GM12878 (cell line): ENCODE results near the gene ANKRD65. TPM values are rescaled to one million over a fixed set of nuclear protein-coding genes. Genes with fewer than 3 reads are reported as not detected.
"Not testable (repeated sequence)": the region's sequence is repeated elsewhere in the genome, so short reads cannot be mapped to it uniquely, and the experiment has no call there.

Experiments
- ATAC-seq: fragments of 200-7000 bp; cut with Tn5 transposase; 3 replicates; pipeline ENCODE4 v1.9.1; 2020; ENCODE audit warnings: mild to moderate bottlenecking, moderate library complexity
- BruUV-seq: library from RNA; stranded (reverse); fragments of 400-500 nt; replicated peaks from 2 replicates; lab custom pipeline; 2021; lab: Mats Ljungman, UMichigan
- CTCF ChIA-PET: fragments of 300-600 bp; sonication (Branson Sonifier 250); formaldehyde crosslinking; extraction: SDS; loops from one replicate; lab custom pipeline; 2021; ENCODE audit warnings: inconsistent platforms; lab: Yijun Ruan, JAX
- POLR2A ChIA-PET: fragments of 350-600 bp; formaldehyde crosslinking; extraction: SDS; loops from one replicate; lab custom pipeline; 2021; ENCODE audit warnings: inconsistent platforms; lab: Charles Lee
- RAD21 ChIA-PET: fragments of 300-600 bp; sonication (Branson Sonifier 250); formaldehyde crosslinking; loops from one replicate; lab custom pipeline; 2023; ENCODE audit warnings: antibody characterized with exemption; ENCODE audit not compliant: unreplicated experiment; lab: Charles Lee
- SMC1A ChIA-PET: fragments of 300-600 bp; sonication (Branson Sonifier 250); formaldehyde crosslinking; loops from one replicate; lab custom pipeline; 2023; ENCODE audit not compliant: unreplicated experiment, uncharacterized antibody; lab: Charles Lee
- DNase-seq: peaks from one replicate; pipeline ENCODE4 v3.0.0-alpha.2; 2011; ENCODE audit warnings: low read depth, low spot score
- FAIRE-seq: peaks from 3 replicates; lab custom pipeline; 2011; peaks lifted over from hg19 to GRCh38; lab: Jason Lieb, UNC
- H2AFZ ChIP-seq: 2 replicates; pipeline ENCODE4 v1.6.0; 2011; ENCODE audit warnings: low read depth, low read length, control low read depth; ENCODE audit not compliant: control insufficient read depth
- H3K27ac ChIP-seq: 2 replicates; pipeline ENCODE4 v1.5.1; 2011; ENCODE audit warnings: control low read depth; ENCODE audit not compliant: control insufficient read depth, insufficient read depth
- H3K27me3 ChIP-seq, 2 experiments: replicated peaks in 1 of 2; 2 replicates each; pipeline versions ENCODE4 v1.6.0 to v1.6.1; 2011; ENCODE audit warnings: low read length in 1 of 2; ENCODE audit not compliant: control insufficient read depth in 2 of 2, insufficient read depth in 2 of 2
- H3K36me3 ChIP-seq, 2 experiments: 2 replicates each; pipeline ENCODE4 v1.5.1; 2011; ENCODE audit warnings: low read length in 1 of 2; ENCODE audit not compliant: control insufficient read depth in 2 of 2, insufficient read depth in 2 of 2
- H3K4me1 ChIP-seq: 2 replicates; pipeline ENCODE4 v1.6.1; 2011; ENCODE audit warnings: mild to moderate bottlenecking, low read length, moderate library complexity, mixed read lengths; ENCODE audit not compliant: control insufficient read depth, insufficient read depth
- H3K4me2 ChIP-seq: 2 replicates; pipeline ENCODE4 v1.6.0; 2011; ENCODE audit warnings: control low read depth; ENCODE audit not compliant: control insufficient read depth, insufficient read depth
- H3K4me3 ChIP-seq: fragments of 200-600 bp; sonication (generic); 2 replicates; pipeline ENCODE4 v1.5.1; 2016
- H3K79me2 ChIP-seq: 2 replicates; pipeline ENCODE4 v1.6.0; 2011; ENCODE audit warnings: low read length; ENCODE audit not compliant: control insufficient read depth, insufficient read depth
- H3K9ac ChIP-seq: 2 replicates; pipeline ENCODE4 v1.8.0; 2011; ENCODE audit warnings: low read length, control low read depth, mixed read lengths; ENCODE audit not compliant: control insufficient read depth, insufficient read depth
- H3K9me3 ChIP-seq: replicated peaks from 3 replicates; pipeline ENCODE4 v1.5.1; 2011; ENCODE audit warnings: mild to moderate bottlenecking, low read length; ENCODE audit not compliant: control insufficient read depth, insufficient read depth
- H4K20me1 ChIP-seq: 2 replicates; pipeline ENCODE4 v1.6.0; 2011; ENCODE audit not compliant: control insufficient read depth, insufficient read depth
- CBX3 ChIP-seq: fragments of 200-600 bp; sonication (generic); IDR thresholded peaks from 2 replicates; pipeline ENCODE4 v1.6.1; 2016; ENCODE audit warnings: low read depth, borderline replicate concordance
- IKZF2 ChIP-seq, 2 experiments: fragments of 450-650 bp; IDR thresholded peaks; 2 replicates each; pipeline ENCODE4 v1.6.1; 2017; ENCODE audit warnings: mild to moderate bottlenecking in 2 of 2, moderate library complexity in 2 of 2
- POLR2A ChIP-seq: IDR thresholded peaks from 2 replicates; pipeline ENCODE4 v1.6.1; 2011; ENCODE audit warnings: low read depth, mild to moderate bottlenecking, low read length
- RCOR1 ChIP-seq: conservative IDR thresholded peaks from 2 replicates; pipeline ENCODE4 v1.6.1; 2012; ENCODE audit warnings: low read depth, low read length, improper control_type of control experiment
- RFX5 ChIP-seq: IDR thresholded peaks from 2 replicates; pipeline ENCODE4 v1.6.1; 2011; ENCODE audit warnings: low read depth, low read length, improper control_type of control experiment
- SP1 ChIP-seq: IDR thresholded peaks from one replicate; pipeline ENCODE4 v1.6.1; 2011; ENCODE audit warnings: low read depth, low read length
- STAT1 ChIP-seq: fragments of 450-650 bp; conservative IDR thresholded peaks from 2 replicates; pipeline ENCODE4 v1.6.1; 2014; ENCODE audit warnings: antibody characterized with exemption, mild to moderate bottlenecking
- TCF12 ChIP-seq: IDR thresholded peaks from 2 replicates; pipeline ENCODE4 v1.6.1; 2011; ENCODE audit warnings: low read depth, mild to moderate bottlenecking, low read length
- ZNF622 ChIP-seq: fragments of 450-650 bp; IDR thresholded peaks from 2 replicates; pipeline ENCODE4 v1.6.1; 2017; ENCODE audit warnings: mild to moderate bottlenecking, inconsistent platforms
- WGBS: methylation state at CpG from one replicate; pipeline ENCODE4 v1.1.6; 2016; ENCODE audit warnings: low lambda C conversion rate; ENCODE audit not compliant: insufficient replicate concordance, insufficient coverage; ENCODE audit errors: missing lambda C conversion rate; 5-methylcytosine and 5-hydroxymethylcytosine counted together
- in situ Hi-C: fragments of 300-500 bp; cut with MboI; formaldehyde crosslinking; loops from 9 replicates; pipeline ENCODE4 v1.14.3; 2018; ENCODE audit warnings: mixed read lengths
- intact Hi-C: fragments of 100-400 bp; cut with micrococcal nuclease; formaldehyde crosslinking; loops from one replicate; pipeline ENCODE4 v1.14.2; 2022; ENCODE audit not compliant: unreplicated experiment
- polyA plus RNA-seq, 11 experiments: library from polyadenylated mRNA; depleted of rRNA in 4 of 11; unstranded in 6 of 11; stranded (reverse) in 5 of 11; fragments of >200 nt; fragmentation: Nextera tagmentation in 4 of 11; fragmentation: Illumina TruSeq in 1 of 11; extraction: Ambion mirVana in 4 of 11; extraction: Trizol in 1 of 11; gene quantifications; 1 replicate in 1 of 11; 2 replicates in 10 of 11; pipeline versions ENCODE4 v1.2.1 to v1.2.3, GENCODE V29; 2011 to 2016; ENCODE audit warnings: inconsistent platforms in 2 of 11, missing spikeins in 2 of 11, low read depth in 1 of 11
- total RNA-seq, 4 experiments: library from RNA; depleted of rRNA in 3 of 4; stranded (reverse); fragments of >200 nt in 3 of 4; fragmentation: Illumina TruSeq in 1 of 4; extraction: Trizol in 1 of 4; gene quantifications; 2 replicates each; pipeline versions ENCODE4 v1.2.1 to v1.2.3, GENCODE V29; 2013 to 2021
- TF ChIP-seq, protein P1 (sequence below): IDR thresholded peaks from 2 replicates; pipeline ENCODE4 v1.6.1; 2011; ENCODE audit warnings: borderline replicate concordance, low read depth, mild to moderate bottlenecking, moderate library complexity, low read length; ENCODE audit not compliant: insufficient read depth, poor library complexity, severe bottlenecking
- TF ChIP-seq, protein P2 (sequence below): fragments of 150-350 bp; IDR thresholded peaks from 2 replicates; pipeline ENCODE4 v1.6.1; 2014; ENCODE audit warnings: mild to moderate bottlenecking, low read depth, low read length
- TF ChIP-seq, protein P3 (sequence below): IDR thresholded peaks from 2 replicates; pipeline ENCODE4 v1.6.1; 2011; ENCODE audit warnings: mild to moderate bottlenecking, low read depth, low read length, moderate library complexity; ENCODE audit not compliant: insufficient replicate concordance

Gene ANKRD65
- total and polyA plus RNA-seq, 10 of the 15 experiments (the other 5 are each of a cell fraction or from before 2014, with no cell fraction given), result 0.05 to 2.8 (median 0.37) TPM

DNA sequence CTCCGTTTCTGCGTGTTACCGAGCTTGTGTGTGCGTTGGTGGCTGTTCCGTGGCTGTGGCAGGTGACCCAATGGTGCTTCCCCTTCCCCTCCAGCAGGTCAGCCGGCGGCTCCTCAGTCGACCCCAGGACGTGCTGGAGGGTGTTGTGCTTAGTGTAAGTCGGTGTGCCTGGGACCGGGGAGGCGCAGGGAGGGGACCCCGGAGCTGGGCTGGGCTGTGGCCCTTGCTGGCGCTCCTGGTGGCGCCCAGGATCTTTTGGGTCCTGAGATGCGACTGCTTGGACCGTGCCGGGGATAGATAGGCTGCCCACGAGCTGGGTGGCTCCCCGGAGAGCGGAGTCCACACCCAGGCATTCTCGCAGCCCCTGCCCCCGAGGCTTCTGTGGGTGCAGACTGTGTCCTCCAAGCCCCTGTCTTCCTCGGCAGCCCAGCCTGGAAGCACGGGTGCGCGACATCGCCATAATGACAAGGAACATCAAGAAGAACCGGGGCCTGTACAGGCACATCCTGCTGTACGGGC, 34.3 kb upstream of the ANKRD65 start:
- TF ChIP-seq RCOR1 (no peak), IKZF2 (IDR thresholded peaks at IDR 0.05) (no peak), ZNF622 (no peak), CBX3 (no peak), STAT1 (no peak), SP1 (no peak), RFX5 (no peak), TCF12 (no peak), POLR2A (no peak)
- TF ChIP-seq, protein P1, sequence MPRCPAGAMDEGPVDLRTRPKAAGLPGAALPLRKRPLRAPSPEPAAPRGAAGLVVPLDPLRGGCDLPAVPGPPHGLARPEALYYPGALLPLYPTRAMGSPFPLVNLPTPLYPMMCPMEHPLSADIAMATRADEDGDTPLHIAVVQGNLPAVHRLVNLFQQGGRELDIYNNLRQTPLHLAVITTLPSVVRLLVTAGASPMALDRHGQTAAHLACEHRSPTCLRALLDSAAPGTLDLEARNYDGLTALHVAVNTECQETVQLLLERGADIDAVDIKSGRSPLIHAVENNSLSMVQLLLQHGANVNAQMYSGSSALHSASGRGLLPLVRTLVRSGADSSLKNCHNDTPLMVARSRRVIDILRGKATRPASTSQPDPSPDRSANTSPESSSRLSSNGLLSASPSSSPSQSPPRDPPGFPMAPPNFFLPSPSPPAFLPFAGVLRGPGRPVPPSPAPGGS, result no peak
- TF ChIP-seq, protein P2, sequence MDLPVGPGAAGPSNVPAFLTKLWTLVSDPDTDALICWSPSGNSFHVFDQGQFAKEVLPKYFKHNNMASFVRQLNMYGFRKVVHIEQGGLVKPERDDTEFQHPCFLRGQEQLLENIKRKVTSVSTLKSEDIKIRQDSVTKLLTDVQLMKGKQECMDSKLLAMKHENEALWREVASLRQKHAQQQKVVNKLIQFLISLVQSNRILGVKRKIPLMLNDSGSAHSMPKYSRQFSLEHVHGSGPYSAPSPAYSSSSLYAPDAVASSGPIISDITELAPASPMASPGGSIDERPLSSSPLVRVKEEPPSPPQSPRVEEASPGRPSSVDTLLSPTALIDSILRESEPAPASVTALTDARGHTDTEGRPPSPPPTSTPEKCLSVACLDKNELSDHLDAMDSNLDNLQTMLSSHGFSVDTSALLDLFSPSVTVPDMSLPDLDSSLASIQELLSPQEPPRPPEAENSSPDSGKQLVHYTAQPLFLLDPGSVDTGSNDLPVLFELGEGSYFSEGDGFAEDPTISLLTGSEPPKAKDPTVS, result no peak
- TF ChIP-seq, protein P3, sequence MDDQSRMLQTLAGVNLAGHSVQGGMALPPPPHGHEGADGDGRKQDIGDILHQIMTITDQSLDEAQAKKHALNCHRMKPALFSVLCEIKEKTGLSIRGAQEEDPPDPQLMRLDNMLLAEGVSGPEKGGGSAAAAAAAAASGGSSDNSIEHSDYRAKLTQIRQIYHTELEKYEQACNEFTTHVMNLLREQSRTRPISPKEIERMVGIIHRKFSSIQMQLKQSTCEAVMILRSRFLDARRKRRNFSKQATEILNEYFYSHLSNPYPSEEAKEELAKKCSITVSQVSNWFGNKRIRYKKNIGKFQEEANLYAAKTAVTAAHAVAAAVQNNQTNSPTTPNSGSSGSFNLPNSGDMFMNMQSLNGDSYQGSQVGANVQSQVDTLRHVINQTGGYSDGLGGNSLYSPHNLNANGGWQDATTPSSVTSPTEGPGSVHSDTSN, result no peak
- Histone ChIP-seq H2AFZ (no peak overlapping the region), H3K9me3 (no peaks in the 10 kb centered on the region), H3K27me3 (no peaks in the 10 kb centered on the region), H3K79me2 (no peaks in the 10 kb centered on the region), H3K27ac (no peak overlapping the region), H3K9ac (no peak overlapping the region), H4K20me1 (no peaks in the 10 kb centered on the region), H3K4me2 (no peak overlapping the region), H3K4me1 (no peaks in the 10 kb centered on the region), H3K4me3 (no peak overlapping the region), H3K36me3 (no peaks in the 10 kb centered on the region)
- ChIA-PET CTCF (no interaction called here), SMC1A (no interaction called here), POLR2A (interaction anchor here (0.7 kb wide), 1 partner anchor 28 kb away, joined by 5 read pairs; no protein-coding TSS in a partner anchor), RAD21 (no interaction called here)
- intact Hi-C loops (no loop called here), in situ Hi-C loops (no loop called here)
- WGBS, result 67% methylated on average over 30 of the region's 30 CpGs
- no peak for DNase-seq
- no peak for FAIRE-seq
- BruUV-seq, result no TSS peak
- ATAC-seq, result no peak

DNA sequence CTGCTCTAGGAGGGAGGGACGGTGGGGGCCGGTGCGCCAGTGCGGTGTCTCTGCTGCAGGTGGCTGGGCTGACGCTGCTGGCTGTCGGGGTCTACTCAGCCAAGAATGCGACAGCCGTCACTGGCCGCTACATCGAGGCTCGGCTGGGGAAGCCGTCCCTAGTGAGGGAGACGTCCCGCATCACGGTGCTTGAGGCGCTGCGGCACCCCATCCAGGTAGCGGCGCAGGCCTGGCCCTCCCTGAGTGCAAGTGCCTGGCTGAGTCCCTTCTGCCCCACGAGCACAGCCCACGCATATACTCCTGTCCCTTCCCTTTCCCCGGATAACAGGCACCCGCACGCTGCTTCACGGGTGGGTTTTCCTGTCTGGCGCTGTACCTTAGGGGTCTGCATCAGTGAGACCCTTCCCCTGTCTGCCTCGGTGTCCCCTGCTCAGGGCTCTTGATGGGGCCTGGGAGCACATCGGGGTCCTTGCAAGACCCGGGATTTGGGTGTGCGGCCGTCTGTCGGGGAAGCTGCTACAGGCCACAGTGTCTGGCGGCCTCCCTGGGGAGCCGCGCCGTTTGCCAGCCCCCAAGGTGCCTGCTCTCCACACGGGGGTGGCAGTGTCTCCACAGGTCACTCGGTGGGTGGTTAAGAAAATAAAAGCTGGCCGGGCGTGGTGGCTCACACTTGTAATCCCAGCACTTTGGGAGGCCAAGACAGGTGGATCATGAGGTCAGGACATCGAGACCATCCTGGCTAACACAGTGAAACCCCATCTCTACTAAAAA, 33.4 kb upstream of the ANKRD65 start:
- DNase-seq, H3K4me1 ChIP-seq, H3K79me2 ChIP-seq, BruUV-seq, POLR2A ChIA-PET, ATAC-seq, H2AFZ ChIP-seq, FAIRE-seq, RAD21 ChIA-PET, H3K27ac ChIP-seq, CTCF ChIA-PET, SMC1A ChIA-PET, H3K4me3 ChIP-seq, H3K36me3 ChIP-seq, H3K4me2 ChIP-seq, in situ Hi-C loops, H4K20me1 ChIP-seq, H3K9me3 ChIP-seq, intact Hi-C loops, H3K9ac ChIP-seq, H3K27me3 ChIP-seq: not testable (repeated sequence)
- 66% methylated on average over 27 of the region's 41 CpGs for WGBS
